SK-N-SH (cell line): ENCODE data around the gene ARHGAP20. TPM values are rescaled to one million over a fixed set of nuclear protein-coding genes. Genes with fewer than 3 reads are reported as not detected.
A peak's percentile ranks its signal among the peaks of the same experiment; 100 is the strongest.

Source experiments
- CTCF ChIA-PET: fragments of 300-600, 350-600 bp; formaldehyde crosslinking; extraction: SDS; loops from one replicate; lab custom pipeline; 2021; lab: Yijun Ruan, JAX
- POLR2A ChIA-PET: fragments of 350-600 bp; sonication (Branson Sonifier 250); formaldehyde crosslinking; extraction: SDS; loops from one replicate; lab custom pipeline; 2020; ENCODE audit warnings: antibody characterized with exemption, inconsistent platforms; lab: Yijun Ruan, JAX
- DNase-seq: peaks from one replicate; pipeline ENCODE4 v3.0.0; 2012
- H2AFZ ChIP-seq: fragments of 200-600 bp; sonication (generic); 2 replicates; pipeline ENCODE4 v1.8.1; 2016; ENCODE audit warnings: antibody characterized with exemption, mild to moderate bottlenecking, low read depth
- H3F3A ChIP-seq: fragments of 200-600 bp; sonication (generic); replicated peaks from 2 replicates; pipeline ENCODE3; 2016; ENCODE audit warnings: antibody characterized with exemption, mild to moderate bottlenecking; ENCODE audit not compliant: insufficient read depth
- H3K27ac ChIP-seq, 2 experiments: fragments of 200-500 bp in 1 of 2; fragments of 200-600 bp in 1 of 2; sonication (Bioruptor generic) in 1 of 2; sonication (generic), shearing (Covaris generic) in 1 of 2; 2 replicates each; pipeline versions ENCODE4 v1.5.1 to v1.6.1; 2014 to 2016; ENCODE audit warnings: low read depth in 2 of 2, inconsistent platforms in 1 of 2, low read length in 1 of 2, mild to moderate bottlenecking in 1 of 2, mixed read lengths in 1 of 2
- H3K27me3 ChIP-seq: fragments of 200-600 bp; sonication (generic), shearing (Covaris generic); 2 replicates; pipeline ENCODE4 v1.6.1; 2016; ENCODE audit warnings: mixed run types; ENCODE audit not compliant: insufficient read depth
- H3K36me3 ChIP-seq, 2 experiments: fragments of 200-500 bp in 1 of 2; fragments of 200-600 bp in 1 of 2; sonication (Bioruptor generic) in 1 of 2; sonication (generic) in 1 of 2; replicated peaks in 1 of 2; 2 replicates each; pipeline versions ENCODE3 to v1.5.1; 2014 to 2016; ENCODE audit warnings: low read length in 1 of 2, mild to moderate bottlenecking in 1 of 2; ENCODE audit not compliant: insufficient read depth in 2 of 2, control insufficient read depth in 1 of 2
- H3K4me1 ChIP-seq, 2 experiments: fragments of 200-500 bp in 1 of 2; fragments of 200-600 bp in 1 of 2; sonication (Bioruptor generic) in 1 of 2; sonication (generic), shearing (Covaris generic) in 1 of 2; 2 replicates each; pipeline versions ENCODE4 v1.5.1 to v1.6.1; 2014 to 2016; ENCODE audit warnings: low read depth in 1 of 2, low read length in 1 of 2, mixed run types in 1 of 2; ENCODE audit not compliant: insufficient read depth in 2 of 2, control insufficient read depth in 1 of 2
- H3K4me2 ChIP-seq: fragments of 200-600 bp; sonication (generic), shearing (Covaris generic); 2 replicates; pipeline ENCODE4 v1.6.1; 2017; ENCODE audit warnings: mixed run types
- H3K4me3 ChIP-seq, 2 experiments: fragments of 200-500 bp in 1 of 2; fragments of 200-600 bp in 1 of 2; sonication (Bioruptor generic) in 1 of 2; sonication (generic), shearing (Covaris generic) in 1 of 2; 2 replicates each; pipeline versions ENCODE4 v1.5.1 to v1.8.1; 2014 to 2016; ENCODE audit warnings: low read depth in 2 of 2, inconsistent platforms in 1 of 2, low read length in 1 of 2, mild to moderate bottlenecking in 1 of 2, mixed read lengths in 1 of 2, moderate library complexity in 1 of 2
- H3K79me2 ChIP-seq: fragments of 200-600 bp; sonication (generic); 2 replicates; pipeline ENCODE4 v1.8.1; 2017; ENCODE audit warnings: mild to moderate bottlenecking; ENCODE audit not compliant: insufficient read depth
- H3K9ac ChIP-seq: fragments of 200-600 bp; sonication (generic); 2 replicates; pipeline ENCODE4 v1.6.1; 2017; ENCODE audit warnings: mixed run types
- H3K9me2 ChIP-seq: fragments of 200-600 bp; sonication (generic); 2 replicates; pipeline ENCODE4 v1.6.1; 2017; ENCODE audit warnings: mixed run types
- H3K9me3 ChIP-seq: fragments of 200-600 bp; sonication (generic); 2 replicates; pipeline ENCODE4 v1.6.1; 2017; ENCODE audit warnings: mixed run types, mild to moderate bottlenecking, moderate library complexity
- H4K20me1 ChIP-seq: fragments of 200-600 bp; sonication (generic); 2 replicates; pipeline ENCODE4 v1.6.1; 2017; ENCODE audit warnings: mild to moderate bottlenecking, mixed run types; ENCODE audit not compliant: insufficient read depth
- ELF1 ChIP-seq: IDR thresholded peaks from 2 replicates; pipeline ENCODE4 v1.4.0; 2012
- EP300 ChIP-seq, 2 experiments: IDR thresholded peaks; 2 replicates each; pipeline versions ENCODE4 v1.4.0 to v1.6.1; 2012; ENCODE audit warnings: borderline replicate concordance in 1 of 2, low read depth in 1 of 2, low read length in 1 of 2
- FOSL2 ChIP-seq: IDR thresholded peaks from 2 replicates; pipeline ENCODE4 v1.4.0; 2012; ENCODE audit warnings: low read depth, mild to moderate bottlenecking, moderate library complexity, borderline replicate concordance
- JUND ChIP-seq: IDR thresholded peaks from 2 replicates; pipeline ENCODE4 v1.4.0; 2012
- MEF2A ChIP-seq: IDR thresholded peaks from 2 replicates; pipeline ENCODE4 v1.4.0; 2012; ENCODE audit warnings: low read depth, borderline replicate concordance
- NFIC ChIP-seq: IDR thresholded peaks from 2 replicates; pipeline ENCODE4 v1.4.0; 2012; ENCODE audit warnings: borderline replicate concordance
- NRF1 ChIP-seq: IDR thresholded peaks from 2 replicates; pipeline ENCODE4 v1.6.1; 2012; ENCODE audit warnings: low read depth, mild to moderate bottlenecking, low read length
- PBX3 ChIP-seq: IDR thresholded peaks from 2 replicates; pipeline ENCODE4; 2012
- RAD21 ChIP-seq: IDR thresholded peaks from 2 replicates; pipeline ENCODE4 v1.6.1; 2012; ENCODE audit warnings: mild to moderate bottlenecking, low read length
- RFX5 ChIP-seq: IDR thresholded peaks from 2 replicates; pipeline ENCODE4 v1.6.1; 2012; ENCODE audit warnings: mild to moderate bottlenecking, improper control_type of control experiment, low read length
- RXRA ChIP-seq: IDR thresholded peaks from 2 replicates; pipeline ENCODE4 v1.4.0; 2012; ENCODE audit warnings: low read depth, mild to moderate bottlenecking, borderline replicate concordance
- TEAD4 ChIP-seq: IDR thresholded peaks from 2 replicates; pipeline ENCODE4 v1.4.0; 2012; ENCODE audit warnings: mild to moderate bottlenecking, borderline replicate concordance; ENCODE audit not compliant: insufficient read depth
- WGBS: methylation state at CpG from one replicate; pipeline ENCODE4 v1.1.6; 2017; ENCODE audit warnings: low lambda C conversion rate; 5-methylcytosine and 5-hydroxymethylcytosine counted together
- polyA plus RNA-seq, 3 experiments: library from polyadenylated mRNA; depleted of rRNA; stranded (reverse); fragments of >200 nt; gene quantifications; 2 replicates each; pipeline ENCODE4 v1.2.3, GENCODE V29; 2012
- TF ChIP-seq, protein P1 (sequence below): fragments of 200-600 bp; sonication (generic); IDR thresholded peaks from 2 replicates; pipeline ENCODE4 v1.6.1; 2017; ENCODE audit warnings: antibody characterized with exemption, mild to moderate bottlenecking, moderate library complexity
- TF ChIP-seq, protein P2 (sequence below): IDR thresholded peaks from 2 replicates; pipeline ENCODE4 v1.4.0; 2012; ENCODE audit warnings: low read depth
- TF ChIP-seq, protein P3 (sequence below): fragments of 150-350 bp; IDR thresholded peaks from 2 replicates; pipeline ENCODE4 v1.6.1; 2016; ENCODE audit warnings: mild to moderate bottlenecking, low read depth, low read length
- TF ChIP-seq, protein P4 (sequence below): IDR thresholded peaks from 2 replicates; pipeline ENCODE4 v1.6.1; 2012; ENCODE audit warnings: mild to moderate bottlenecking, low read depth, low read length, moderate library complexity

ARHGAP20 gene
- polyA plus RNA-seq, 1 of the 3 experiments (the other 2 are of a cell fraction) = 0.76 TPM

DNA sequence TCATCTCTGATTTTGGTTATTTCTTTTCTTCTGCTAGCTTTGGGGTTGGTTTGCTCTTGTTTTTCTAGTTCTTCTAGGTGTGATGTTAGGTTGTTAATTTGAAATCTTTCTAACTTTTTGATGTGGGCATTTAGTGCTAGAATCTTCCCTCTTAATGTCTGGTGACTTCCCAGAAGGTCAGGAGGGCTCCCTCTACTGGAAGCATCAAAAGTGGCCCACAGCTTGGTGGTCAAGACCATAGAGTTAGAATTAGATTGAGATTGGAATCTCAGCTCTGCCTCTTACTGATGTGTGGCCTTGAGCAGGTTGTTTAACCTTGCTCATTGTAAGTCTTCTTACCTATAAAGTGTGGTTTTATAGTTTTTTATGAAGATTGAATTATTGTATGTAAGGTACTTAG lies 183.2 kb downstream of the ARHGAP20 start:
- Histone ChIP-seq H3K4me3 (no peak overlapping the region), H3K4me2 (no peak overlapping the region), H3K27me3 (no peaks in the 10 kb centered on the region), H3K4me1 (peaks cover 8 to 12% of the 10 kb centered on the region in 2 experiments; a peak in 2 of 4 replicates), H3K9ac (no peak overlapping the region), H3K9me2 (no peaks in the 10 kb centered on the region), H3K36me3 (no peaks in the 10 kb centered on the region), H3K27ac (no peak overlapping the region), H3K79me2 (no peaks in the 10 kb centered on the region), H2AFZ (no peak overlapping the region), H3F3A (no peaks in the 10 kb centered on the region), H4K20me1 (no peaks in the 10 kb centered on the region), H3K9me3 (no peaks in the 10 kb centered on the region)
- no peak for DNase-seq
- POLR2A ChIA-PET = no interaction called here
- no peak for TF ChIP-seq NFIC
- TF ChIP-seq, protein P1, sequence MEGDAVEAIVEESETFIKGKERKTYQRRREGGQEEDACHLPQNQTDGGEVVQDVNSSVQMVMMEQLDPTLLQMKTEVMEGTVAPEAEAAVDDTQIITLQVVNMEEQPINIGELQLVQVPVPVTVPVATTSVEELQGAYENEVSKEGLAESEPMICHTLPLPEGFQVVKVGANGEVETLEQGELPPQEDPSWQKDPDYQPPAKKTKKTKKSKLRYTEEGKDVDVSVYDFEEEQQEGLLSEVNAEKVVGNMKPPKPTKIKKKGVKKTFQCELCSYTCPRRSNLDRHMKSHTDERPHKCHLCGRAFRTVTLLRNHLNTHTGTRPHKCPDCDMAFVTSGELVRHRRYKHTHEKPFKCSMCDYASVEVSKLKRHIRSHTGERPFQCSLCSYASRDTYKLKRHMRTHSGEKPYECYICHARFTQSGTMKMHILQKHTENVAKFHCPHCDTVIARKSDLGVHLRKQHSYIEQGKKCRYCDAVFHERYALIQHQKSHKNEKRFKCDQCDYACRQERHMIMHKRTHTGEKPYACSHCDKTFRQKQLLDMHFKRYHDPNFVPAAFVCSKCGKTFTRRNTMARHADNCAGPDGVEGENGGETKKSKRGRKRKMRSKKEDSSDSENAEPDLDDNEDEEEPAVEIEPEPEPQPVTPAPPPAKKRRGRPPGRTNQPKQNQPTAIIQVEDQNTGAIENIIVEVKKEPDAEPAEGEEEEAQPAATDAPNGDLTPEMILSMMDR = peak; percentile 48
- CTCF ChIA-PET = interaction anchor here (1.4 kb wide), 1 partner anchor 71 kb away, joined by 3 read pairs; no protein-coding TSS in a partner anchor

GRCh38 chr11:110527146-110527545 lies 185.1 kb downstream of the ARHGAP20 start:
- ChIA-PET POLR2A (no interaction called here), CTCF (no interaction called here)
- DNase-seq = no peak
- Histone ChIP-seq H3K4me3 (no peak overlapping the region), H3K9me2 (no peaks in the 10 kb centered on the region), H3K9ac (no peak overlapping the region), H2AFZ (no peak overlapping the region), H4K20me1 (no peaks in the 10 kb centered on the region), H3K27me3 (no peaks in the 10 kb centered on the region), H3K79me2 (no peaks in the 10 kb centered on the region), H3K4me1 (peaks cover 12 to 16% of the 10 kb centered on the region in 2 experiments; a peak in 2 of 4 replicates), H3K4me2 (no peak overlapping the region), H3F3A (no peaks in the 10 kb centered on the region), H3K9me3 (no peaks in the 10 kb centered on the region), H3K36me3 (no peaks in the 10 kb centered on the region), H3K27ac (no peak overlapping the region)
- WGBS = 58% methylated on average over 1 of the region's 1 CpG
- TF ChIP-seq, protein P2, sequence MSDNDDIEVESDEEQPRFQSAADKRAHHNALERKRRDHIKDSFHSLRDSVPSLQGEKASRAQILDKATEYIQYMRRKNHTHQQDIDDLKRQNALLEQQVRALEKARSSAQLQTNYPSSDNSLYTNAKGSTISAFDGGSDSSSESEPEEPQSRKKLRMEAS = no peak
- TF ChIP-seq JUND = no peak
- TF ChIP-seq, protein P3, sequence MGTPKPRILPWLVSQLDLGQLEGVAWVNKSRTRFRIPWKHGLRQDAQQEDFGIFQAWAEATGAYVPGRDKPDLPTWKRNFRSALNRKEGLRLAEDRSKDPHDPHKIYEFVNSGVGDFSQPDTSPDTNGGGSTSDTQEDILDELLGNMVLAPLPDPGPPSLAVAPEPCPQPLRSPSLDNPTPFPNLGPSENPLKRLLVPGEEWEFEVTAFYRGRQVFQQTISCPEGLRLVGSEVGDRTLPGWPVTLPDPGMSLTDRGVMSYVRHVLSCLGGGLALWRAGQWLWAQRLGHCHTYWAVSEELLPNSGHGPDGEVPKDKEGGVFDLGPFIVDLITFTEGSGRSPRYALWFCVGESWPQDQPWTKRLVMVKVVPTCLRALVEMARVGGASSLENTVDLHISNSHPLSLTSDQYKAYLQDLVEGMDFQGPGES = no peak
- TF ChIP-seq PBX3 = no peak
- no peak for TF ChIP-seq MEF2A
- TF ChIP-seq FOSL2 = no peak
- TF ChIP-seq EP300 (IDR thresholded peaks at IDR 0.05; ENCODE audit: borderline replicate concordance in 1 of 2, low read depth in 1 of 2, low read length in 1 of 2) = no peak
- TF ChIP-seq RFX5 = no peak
- TF ChIP-seq RXRA = no peak
- TF ChIP-seq ELF1 = no peak
- TF ChIP-seq, protein P4, sequence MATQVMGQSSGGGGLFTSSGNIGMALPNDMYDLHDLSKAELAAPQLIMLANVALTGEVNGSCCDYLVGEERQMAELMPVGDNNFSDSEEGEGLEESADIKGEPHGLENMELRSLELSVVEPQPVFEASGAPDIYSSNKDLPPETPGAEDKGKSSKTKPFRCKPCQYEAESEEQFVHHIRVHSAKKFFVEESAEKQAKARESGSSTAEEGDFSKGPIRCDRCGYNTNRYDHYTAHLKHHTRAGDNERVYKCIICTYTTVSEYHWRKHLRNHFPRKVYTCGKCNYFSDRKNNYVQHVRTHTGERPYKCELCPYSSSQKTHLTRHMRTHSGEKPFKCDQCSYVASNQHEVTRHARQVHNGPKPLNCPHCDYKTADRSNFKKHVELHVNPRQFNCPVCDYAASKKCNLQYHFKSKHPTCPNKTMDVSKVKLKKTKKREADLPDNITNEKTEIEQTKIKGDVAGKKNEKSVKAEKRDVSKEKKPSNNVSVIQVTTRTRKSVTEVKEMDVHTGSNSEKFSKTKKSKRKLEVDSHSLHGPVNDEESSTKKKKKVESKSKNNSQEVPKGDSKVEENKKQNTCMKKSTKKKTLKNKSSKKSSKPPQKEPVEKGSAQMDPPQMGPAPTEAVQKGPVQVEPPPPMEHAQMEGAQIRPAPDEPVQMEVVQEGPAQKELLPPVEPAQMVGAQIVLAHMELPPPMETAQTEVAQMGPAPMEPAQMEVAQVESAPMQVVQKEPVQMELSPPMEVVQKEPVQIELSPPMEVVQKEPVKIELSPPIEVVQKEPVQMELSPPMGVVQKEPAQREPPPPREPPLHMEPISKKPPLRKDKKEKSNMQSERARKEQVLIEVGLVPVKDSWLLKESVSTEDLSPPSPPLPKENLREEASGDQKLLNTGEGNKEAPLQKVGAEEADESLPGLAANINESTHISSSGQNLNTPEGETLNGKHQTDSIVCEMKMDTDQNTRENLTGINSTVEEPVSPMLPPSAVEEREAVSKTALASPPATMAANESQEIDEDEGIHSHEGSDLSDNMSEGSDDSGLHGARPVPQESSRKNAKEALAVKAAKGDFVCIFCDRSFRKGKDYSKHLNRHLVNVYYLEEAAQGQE = no peak
- no peak for TF ChIP-seq TEAD4
- no peak for TF ChIP-seq RAD21
- no peak for TF ChIP-seq NFIC
- no peak for TF ChIP-seq NRF1
